Limb (tissue), 2 donors: ENCODE measurements around the gene TMED9.

Experiments
- DNase-seq, 2 donors: peaks; one replicate each; pipeline ENCODE4 v3.0.0-alpha.2; 2016; ENCODE audit errors: extremely low spot score in 2 of 2

The TMED9 gene

GRCh38 chr5:177578316-177578715, 13.7 kb upstream of the TMED9 start:
- DNase-seq = no peak

- DNase-seq = no peak
These were observed 3.5 kb upstream of the TMED9 start for GRCh38 chr5:177588413-177588909.

GRCh38 chr5:177590406-177590805, 1.6 kb upstream of the TMED9 start:
- DNase-seq = no peak

- no peak for DNase-seq
These were observed 353 bp upstream of the TMED9 start for GRCh38 chr5:177591690-177592009.

- DNase-seq = no peak
These were observed 902 bp downstream of the TMED9 start for GRCh38 chr5:177592905-177593304.

- no peak for DNase-seq
These were observed 1.5 kb downstream of the TMED9 start for GRCh38 chr5:177593511-177593910.

GRCh38 chr5:177594071-177594470, 2.1 kb downstream of the TMED9 start:
- no peak for DNase-seq

- DNase-seq = no peak
These were observed 3.1 kb downstream of the TMED9 start for GRCh38 chr5:177595026-177595585.

- no peak for DNase-seq
These were observed 4.2 kb downstream of the TMED9 start for GRCh38 chr5:177595991-177596774.

GRCh38 chr5:177596775-177597238, 4.8 kb downstream of the TMED9 start:
- DNase-seq = no peak

GRCh38 chr5:177598477-177598876, 6.5 kb downstream of the TMED9 start:
- DNase-seq = no peak

GRCh38 chr5:177599731-177600507, 7.9 kb downstream of the TMED9 start, which contains the start of gene B4GALT7:
Gene B4GALT7, plus strand, starts transcription at chr5:177600132. Its CDS starts 79 bp downstream, at chr5:177600211.
- peak; percentile 65 to 93 for DNase-seq

- DNase-seq = no peak
These were observed 8.6 kb downstream of the TMED9 start for GRCh38 chr5:177600508-177601018.

GRCh38 chr5:177601126-177601525, 9.1 kb downstream of the TMED9 start:
- DNase-seq = no peak

GRCh38 chr5:177601577-177602457, 9.8 kb downstream of the TMED9 start:
- DNase-seq = no peak

GRCh38 chr5:177602458-177602830, 10.4 kb downstream of the TMED9 start:
- no peak for DNase-seq

- DNase-seq = no peak
These were observed 11.6 kb downstream of the TMED9 start for GRCh38 chr5:177603631-177604030.

- no peak for DNase-seq
These were observed 12.1 kb downstream of the TMED9 start for GRCh38 chr5:177604116-177604521.

- no peak for DNase-seq
These were observed 12.7 kb downstream of the TMED9 start for GRCh38 chr5:177604656-177605055.

- no peak for DNase-seq
These were observed 13.1 kb downstream of the TMED9 start for GRCh38 chr5:177605078-177605477.

- DNase-seq = no peak
These were observed 13.7 kb downstream of the TMED9 start for GRCh38 chr5:177605667-177606066.
